ENCODE measurements around the gene CCR5AS.

Gene CCR5AS

GRCh38 chr3:46454209-46454595 lies 47.3 kb upstream of the CCR5AS start:
- intact Hi-C loops (cut with DNase I; ENCODE audit: low total_unique reads): no loop called here

GRCh38 chr3:46453526-46454208 lies 46.8 kb upstream of the CCR5AS start:
- H3K9me3 ChIP-seq: no peaks in the 10 kb centered on the region
- H3K4me3 ChIP-seq: no peak overlapping the region
- H3K27me3 ChIP-seq: no peaks in the 10 kb centered on the region
- H3K4me1 ChIP-seq: no peaks in the 10 kb centered on the region
- H3K27ac ChIP-seq: no peak overlapping the region
- H3K36me3 ChIP-seq: no peaks in the 10 kb centered on the region
- TF ChIP-seq POLR2A (IDR thresholded peaks at IDR 0.05): no peak
- no peak for TF ChIP-seq CTCF (IDR thresholded peaks at IDR 0.05)
- DNase-seq: no peak
- intact Hi-C loops (cut with DNase I; ENCODE audit: low total_unique reads): no loop called here

More at GRCh38 chr3:46454209-46454595, 47.3 kb upstream of the CCR5AS start:
- H3K9me3 ChIP-seq: no peaks in the 10 kb centered on the region
- no peak for DNase-seq
- TF ChIP-seq POLR2A (IDR thresholded peaks at IDR 0.05): no peak
- H3K27me3 ChIP-seq: no peaks in the 10 kb centered on the region
- H3K36me3 ChIP-seq: no peaks in the 10 kb centered on the region
- H3K27ac ChIP-seq: no peak overlapping the region
- no peak overlapping the region for H3K4me3 ChIP-seq
- no peaks in the 10 kb centered on the region for H3K4me1 ChIP-seq

- intact Hi-C loops (cut with DNase I; ENCODE audit: low total_unique reads): no loop called here
- H3K27ac ChIP-seq: no peak overlapping the region
- H3K27me3 ChIP-seq: no peaks in the 10 kb centered on the region
- no peak for TF ChIP-seq POLR2A (IDR thresholded peaks at IDR 0.05)
- TF ChIP-seq CTCF (IDR thresholded peaks at IDR 0.05): no peak
- no peak for DNase-seq
- no peak overlapping the region for H3K4me3 ChIP-seq
- H3K36me3 ChIP-seq: no peaks in the 10 kb centered on the region
- no peaks in the 10 kb centered on the region for H3K9me3 ChIP-seq
- no peaks in the 10 kb centered on the region for H3K4me1 ChIP-seq
Observed at GRCh38 chr3:46449755-46450552, 43.1 kb upstream of the CCR5AS start.

- Histone ChIP-seq H3K27ac (no peak overlapping the region), H3K4me3 (no peak overlapping the region), H3K27me3 (no peaks in the 10 kb centered on the region), H3K9me3 (no peaks in the 10 kb centered on the region), H3K36me3 (no peaks in the 10 kb centered on the region), H3K4me1 (no peaks in the 10 kb centered on the region)
- intact Hi-C loops (cut with DNase I; ENCODE audit: low total_unique reads): no loop called here
- DNase-seq: no peak
- TF ChIP-seq CTCF (IDR thresholded peaks at IDR 0.05) (no peak), POLR2A (IDR thresholded peaks at IDR 0.05) (no peak)
Observed at GRCh38 chr3:46448721-46449120, 41.9 kb upstream of the CCR5AS start.

GRCh38 chr3:46447228-46447985 lies 40.5 kb upstream of the CCR5AS start:
- DNase-seq: no peak
- Histone ChIP-seq H3K4me1 (no peaks in the 10 kb centered on the region), H3K4me3 (no peak overlapping the region), H3K27me3 (no peaks in the 10 kb centered on the region), H3K27ac (no peak overlapping the region), H3K36me3 (no peaks in the 10 kb centered on the region), H3K9me3 (no peaks in the 10 kb centered on the region)
- intact Hi-C loops (cut with DNase I; ENCODE audit: low total_unique reads): no loop called here
- TF ChIP-seq CTCF (IDR thresholded peaks at IDR 0.05) (no peak), POLR2A (IDR thresholded peaks at IDR 0.05) (no peak)

All from uterus (tissue), 3 donors.